ENCODE results near the gene NRSN2.
"Not testable (repeated sequence)": the region's sequence is repeated elsewhere in the genome, so short reads cannot be mapped to it uniquely, and the experiment has no call there.

NRSN2 gene

GRCh38 chr20:387520-387919, 40.6 kb downstream of the NRSN2 start:
- no peak for DNase-seq (ENCODE audit: low read depth)
- TF ChIP-seq CTCF (IDR thresholded peaks at IDR 0.05; ENCODE audit: low read depth, low read length) (no peak), MYC (IDR thresholded peaks at IDR 0.05; ENCODE audit: low read depth, low read length) (no peak), POLR2A (IDR thresholded peaks at IDR 0.05; ENCODE audit: extremely low read depth, insufficient read length) (no peak), MAX (IDR thresholded peaks at IDR 0.05; ENCODE audit: low read depth, low read length) (no peak)
- no peak overlapping the region for H3K4me3 ChIP-seq (ENCODE audit: low read depth, low read length)

GRCh38 chr20:388034-388994, 41.4 kb downstream of the NRSN2 start:
- no peak overlapping the region for H3K4me3 ChIP-seq (ENCODE audit: low read depth, low read length)
- TF ChIP-seq MYC (IDR thresholded peaks at IDR 0.05; ENCODE audit: low read depth, low read length) (no peak), POLR2A (IDR thresholded peaks at IDR 0.05; ENCODE audit: extremely low read depth, insufficient read length) (no peak), CTCF (IDR thresholded peaks at IDR 0.05; ENCODE audit: low read depth, low read length) (no peak), MAX (IDR thresholded peaks at IDR 0.05; ENCODE audit: low read depth, low read length) (no peak)
- DNase-seq (ENCODE audit: low read depth): no peak

GRCh38 chr20:389220-389619, 42.3 kb downstream of the NRSN2 start:
- H3K4me3 ChIP-seq (ENCODE audit: low read depth, low read length): no peak overlapping the region
- TF ChIP-seq MAX (IDR thresholded peaks at IDR 0.05; ENCODE audit: low read depth, low read length) (no peak), POLR2A (IDR thresholded peaks at IDR 0.05; ENCODE audit: extremely low read depth, insufficient read length) (no peak), MYC (IDR thresholded peaks at IDR 0.05; ENCODE audit: low read depth, low read length) (no peak)
- DNase-seq (ENCODE audit: low read depth): no peak

GRCh38 chr20:391041-391711, 44.3 kb downstream of the NRSN2 start:
- no peak overlapping the region for H3K4me3 ChIP-seq (ENCODE audit: low read depth, low read length)
- TF ChIP-seq POLR2A (IDR thresholded peaks at IDR 0.05; ENCODE audit: extremely low read depth, insufficient read length) (no peak), CTCF (IDR thresholded peaks at IDR 0.05; ENCODE audit: low read depth, low read length) (no peak), MAX (IDR thresholded peaks at IDR 0.05; ENCODE audit: low read depth, low read length) (no peak), MYC (IDR thresholded peaks at IDR 0.05; ENCODE audit: low read depth, low read length) (no peak)
- no peak for DNase-seq (ENCODE audit: low read depth)

- not testable (repeated sequence) for DNase-seq (ENCODE audit: low read depth); H3K4me3 ChIP-seq (ENCODE audit: low read depth, low read length)
Measured at GRCh38 chr20:393296-393695, 46.4 kb downstream of the NRSN2 start.

GRCh38 chr20:396252-396618, 49.3 kb downstream of the NRSN2 start:
- DNase-seq (ENCODE audit: low read depth): no peak
- no peak overlapping the region for H3K4me3 ChIP-seq (ENCODE audit: low read depth, low read length)
- TF ChIP-seq MAX (IDR thresholded peaks at IDR 0.05; ENCODE audit: low read depth, low read length): no peak
- TF ChIP-seq MYC (IDR thresholded peaks at IDR 0.05; ENCODE audit: low read depth, low read length): no peak

Data from NB4 (cell line).